IMR-90 (cell line): Measurements from ENCODE around the gene SH3RF3. TPM values are rescaled to one million over a fixed set of nuclear protein-coding genes. Genes with fewer than 3 reads are reported as not detected.

Source experiments
- ATAC-seq: fragments of 200-7000 bp; cut with Tn5 transposase; 2 replicates; pipeline ENCODE4 v1.9.1; 2020; ENCODE audit warnings: low read depth, mild to moderate bottlenecking, moderate library complexity
- BruUV-seq: library from RNA; stranded (reverse); fragments of 400-500 nt; replicated peaks from 2 replicates; lab custom pipeline; 2021; lab: Mats Ljungman, UMichigan
- CTCF ChIA-PET: fragments of 300-600 bp; formaldehyde crosslinking; extraction: SDS; loops from one replicate; lab custom pipeline; 2021; ENCODE audit warnings: antibody characterized with exemption; lab: Yijun Ruan, JAX
- POLR2A ChIA-PET: fragments of 300-600 bp; sonication (Branson Sonifier 250); formaldehyde crosslinking; loops from one replicate; lab custom pipeline; 2022; ENCODE audit warnings: antibody characterized with exemption; ENCODE audit not compliant: unreplicated experiment; lab: Charles Lee
- DNase-seq: peaks from one replicate; pipeline ENCODE4 v3.0.0; 2013
- H2AFZ ChIP-seq: replicated peaks from 2 replicates; pipeline ENCODE3; 2013; ENCODE audit warnings: low read length, mild to moderate bottlenecking; ENCODE audit not compliant: poor library complexity
- H2AK5ac ChIP-seq: 2 replicates; pipeline ENCODE4 v1.6.1; 2013; ENCODE audit warnings: low read depth, low read length, inconsistent platforms
- H2AK9ac ChIP-seq: replicated peaks from 2 replicates; pipeline ENCODE3; 2013; ENCODE audit warnings: mild to moderate bottlenecking, low read depth, low read length, moderate library complexity; ENCODE audit not compliant: poor library complexity
- H2BK120ac ChIP-seq: 2 replicates; pipeline ENCODE4 v1.6.1; 2013; ENCODE audit warnings: low read depth, low read length, inconsistent platforms
- H2BK15ac ChIP-seq: 3 replicates; pipeline ENCODE4 v1.6.1; 2013; ENCODE audit warnings: low read depth, low read length, inconsistent platforms
- H2BK20ac ChIP-seq: 2 replicates; pipeline ENCODE4 v1.6.1; 2013; ENCODE audit warnings: low read depth, mild to moderate bottlenecking, inconsistent platforms, low read length, moderate library complexity
- H2BK5ac ChIP-seq: 2 replicates; pipeline ENCODE4 v1.6.1; 2013; ENCODE audit warnings: mild to moderate bottlenecking, low read depth, low read length, inconsistent platforms; ENCODE audit not compliant: poor library complexity, severe bottlenecking
- H3K14ac ChIP-seq: replicated peaks from 2 replicates; pipeline ENCODE4 v1.6.1; 2013; ENCODE audit warnings: low read depth, low read length, inconsistent platforms
- H3K18ac ChIP-seq: 2 replicates; pipeline ENCODE4 v1.6.1; 2013; ENCODE audit warnings: low read depth, low read length, control low read depth
- H3K23ac ChIP-seq: 2 replicates; pipeline ENCODE4 v1.6.1; 2013; ENCODE audit warnings: low read depth, low read length, inconsistent platforms
- H3K27ac ChIP-seq: 2 replicates; pipeline ENCODE4 v1.5.1; 2013; ENCODE audit warnings: mild to moderate bottlenecking, control low read depth, low read length; ENCODE audit not compliant: insufficient read depth
- H3K27me3 ChIP-seq: 2 replicates; pipeline ENCODE4 v1.6.1; 2013; ENCODE audit warnings: low read length; ENCODE audit not compliant: control insufficient read depth, insufficient read depth
- H3K36me3 ChIP-seq: 2 replicates; pipeline ENCODE4 v1.6.1; 2013; ENCODE audit warnings: low read length, mixed read lengths; ENCODE audit not compliant: control insufficient read depth, insufficient read depth
- H3K4ac ChIP-seq: 2 replicates; pipeline ENCODE4 v1.6.1; 2013; ENCODE audit warnings: low read depth, low read length, inconsistent platforms
- H3K4me1 ChIP-seq: 2 replicates; pipeline ENCODE4 v1.6.1; 2013; ENCODE audit warnings: low read length, mixed read lengths; ENCODE audit not compliant: control insufficient read depth, insufficient read depth
- H3K4me2 ChIP-seq: 2 replicates; pipeline ENCODE4 v1.6.1; 2013; ENCODE audit warnings: low read depth, mild to moderate bottlenecking, control low read depth, low read length, moderate library complexity
- H3K4me3 ChIP-seq: 2 replicates; pipeline ENCODE4 v1.5.1; 2013; ENCODE audit warnings: low read depth, mild to moderate bottlenecking, control low read depth, low read length, moderate library complexity; ENCODE audit not compliant: insufficient read depth
- H3K56ac ChIP-seq: 2 replicates; pipeline ENCODE4 v1.6.1; 2013; ENCODE audit warnings: low read length, inconsistent platforms; ENCODE audit not compliant: insufficient read depth; ENCODE audit errors: extremely low read depth
- H3K79me1 ChIP-seq, 2 experiments: 2 replicates each; pipeline ENCODE4 v1.6.1; 2013; ENCODE audit warnings: low read length in 2 of 2, inconsistent platforms in 1 of 2, low read depth in 1 of 2
- H3K9ac ChIP-seq: 2 replicates; pipeline ENCODE4 v1.6.1; 2013; ENCODE audit warnings: low read depth, low read length, control low read depth
- H3K9me1 ChIP-seq: 2 replicates; pipeline ENCODE4 v1.6.1; 2013; ENCODE audit warnings: low read length, inconsistent platforms; ENCODE audit not compliant: insufficient read depth
- H3K9me3 ChIP-seq: 2 replicates; pipeline ENCODE4 v1.6.1; 2013; ENCODE audit warnings: low read length; ENCODE audit not compliant: control insufficient read depth, insufficient read depth
- H4K20me1 ChIP-seq: 2 replicates; pipeline ENCODE4 v1.6.1; 2013; ENCODE audit warnings: low read length, inconsistent platforms; ENCODE audit not compliant: insufficient read depth
- H4K5ac ChIP-seq: 2 replicates; pipeline ENCODE4 v1.6.1; 2013; ENCODE audit warnings: mild to moderate bottlenecking, low read depth, low read length, control low read depth
- H4K8ac ChIP-seq, 2 experiments: 2 replicates each; pipeline ENCODE4 v1.6.1; 2013; ENCODE audit warnings: low read depth in 2 of 2, low read length in 2 of 2, control low read depth in 1 of 2, inconsistent platforms in 1 of 2
- H4K91ac ChIP-seq: 2 replicates; pipeline ENCODE4 v1.6.1; 2013; ENCODE audit warnings: low read depth, low read length, inconsistent platforms; ENCODE audit not compliant: insufficient read depth
- FOS ChIP-seq: fragments of 150-350 bp; IDR thresholded peaks from 2 replicates; pipeline ENCODE4 v1.6.1; 2016; ENCODE audit warnings: low read depth, low read length
- MAFK ChIP-seq: IDR thresholded peaks from 2 replicates; pipeline ENCODE4 v1.6.1; 2012; ENCODE audit warnings: low read depth, low read length, improper control_type of control experiment
- USF2 ChIP-seq: fragments of 150-350 bp; IDR thresholded peaks from 2 replicates; pipeline ENCODE4 v1.6.1; 2017; ENCODE audit warnings: mild to moderate bottlenecking, antibody characterized with exemption, low read length, low read depth
- WGBS, 2 experiments: methylation state at CpG; one replicate each; pipeline versions ENCODE4 v1.1.5 to v1.1.7; 2013; ENCODE audit warnings: missing lambda C conversion rate in 2 of 2; ENCODE audit not compliant: insufficient read length in 1 of 2; ENCODE audit errors: extremely low coverage in 2 of 2; 5-methylcytosine and 5-hydroxymethylcytosine counted together
- dilution Hi-C: fragments of 300-500 bp; cut with HindIII; formaldehyde crosslinking; loops from one replicate; pipeline ENCODE4 v1.14.3; 2018; ENCODE audit warnings: low sequenced_read_pairs; ENCODE audit not compliant: unreplicated experiment
- in situ Hi-C: fragments of 300-500 bp; cut with MboI; formaldehyde crosslinking; loops from 3 replicates; pipeline ENCODE4 v1.14.3; 2019; ENCODE audit warnings: low sequenced_read_pairs, inconsistent platforms, mixed read lengths
- intact Hi-C: fragments of 100-400 bp; cut with micrococcal nuclease; formaldehyde crosslinking; loops from 2 replicates; pipeline ENCODE4 v1.10.0; 2022
- polyA plus RNA-seq, 3 experiments: library from polyadenylated mRNA; depleted of rRNA; stranded (reverse); fragments of >200 nt; gene quantifications; 2 replicates each; pipeline ENCODE4 v1.2.3, GENCODE V29; 2012; ENCODE audit warnings: low replicate concordance in 1 of 3
- total RNA-seq: library from RNA; depleted of rRNA; stranded (reverse); fragments of >200 nt; gene quantifications from 2 replicates; pipeline ENCODE4 v1.2.3, GENCODE V29; 2012

SH3RF3 gene
- total and polyA plus RNA-seq, 2 of the 4 experiments (the other 2 are of a cell fraction), result 3.4 to 5.3 TPM

- dilution Hi-C loops (no loop called here), in situ Hi-C loops (no loop called here), intact Hi-C loops (no loop called here)
- peak; percentile 70 for DNase-seq
- Histone ChIP-seq H3K9ac (no peak overlapping the region), H2AFZ (no peak overlapping the region), H3K14ac (peak overlapping the region; percentile 85), H2BK15ac (0 out of 3 replicates have a peak overlapping the region, but pooled peaks have one; percentile 28), H3K56ac (no peak overlapping the region), H3K36me3 (no peaks in the 10 kb centered on the region), H2BK120ac (peak overlapping the region; percentile 24), H2BK20ac (0 out of 2 replicates have a peak overlapping the region, but pooled peaks have one; percentile 2), H3K9me3 (no peaks in the 10 kb centered on the region), H3K4me2 (peak overlapping the region; percentile 20), H3K4me3 (no peak overlapping the region), H4K8ac (peak overlapping the region in 1 of 2 experiments; percentile 23; a peak in 1 of 4 replicates), H3K4ac (peak overlapping the region; percentile 82), H2AK9ac (peak overlapping the region; percentile 79), H3K9me1 (peaks cover 41% of the 10 kb centered on the region), H2BK5ac (no peak overlapping the region), H4K5ac (peak overlapping the region; percentile 28; the same call in 1 of the 2 replicates), H3K18ac (peak overlapping the region; percentile 14; the same call in 1 of the 2 replicates), H3K79me1 (peaks cover 52 to 95% of the 10 kb centered on the region in 2 experiments), H3K23ac (peak overlapping the region; percentile 93), H3K27ac (peak overlapping the region; percentile 0; the same call in 1 of the 2 replicates), H4K91ac (no peak overlapping the region; the same call in 1 of the 2 replicates), H4K20me1 (peaks cover 88% of the 10 kb centered on the region), H2AK5ac (peak overlapping the region; percentile 24), H3K27me3 (no peaks in the 10 kb centered on the region), H3K4me1 (peaks cover 21% of the 10 kb centered on the region)
- WGBS, 2 experiments, result 73% methylated on average over 2 of the region's 3 CpGs; no CpG with 5 or more reads in 1 of the 2 experiments
- POLR2A ChIA-PET, result interaction anchor here (0.5 to 0.6 kb wide), 2 partner anchors 10 to 34 kb away, joined by 3 to 8 read pairs; no protein-coding TSS in a partner anchor
- CTCF ChIA-PET, result interaction anchor here (0.6 kb wide), 1 partner anchor 129 kb away, joined by 3 read pairs; no protein-coding TSS in a partner anchor
- TF ChIP-seq USF2, result no peak
- TF ChIP-seq FOS, result peak; percentile 81
- TF ChIP-seq MAFK, result no peak
- BruUV-seq, result no TSS peak
- peak; percentile 80 for ATAC-seq
Measured at GRCh38 chr2:109257653-109258052, 128.6 kb downstream of the SH3RF3 start.
